Pancreas (tissue), 10 donors: Measurements from ENCODE around the gene SLC27A5. TPM values are rescaled to one million over a fixed set of nuclear protein-coding genes. Genes with fewer than 3 reads are reported as not detected.
"Not testable (repeated sequence)": the region's sequence is repeated elsewhere in the genome, so short reads cannot be mapped to it uniquely, and the experiment has no call there.

ENCODE experiments used
- ATAC-seq, 4 donors: fragments of 200-7000 bp; cut with Tn5 transposase; one replicate each; pipeline versions ENCODE4 v1.8.0 to v1.9.1; 2020; ENCODE audit warnings: mild to moderate bottlenecking in 4 of 4, moderate library complexity in 4 of 4
- DNase-seq, 6 donors: peaks; one replicate each; pipeline ENCODE4 v3.0.0-alpha.2; 2020
- FAIRE-seq: peaks from 2 replicates; lab custom pipeline; 2012; peaks lifted over from hg19 to GRCh38; lab: Jason Lieb, UNC
- H3K27ac ChIP-seq, 4 donors: fragments of 200-600 bp; sonication (generic); 1 replicate in 3 of 4; 2 replicates in 1 of 4; pipeline versions ENCODE4 v1.5.0 to v1.8.0; 2020
- H3K27me3 ChIP-seq, 4 donors: fragments of 200-600 bp; one replicate each; pipeline ENCODE4 v1.8.0; 2021
- H3K36me3 ChIP-seq, 3 donors: fragments of 200-600 bp; sonication (generic) in 1 of 3; one replicate each; pipeline versions ENCODE4 v1.5.0 to v1.8.0; 2020 to 2021
- H3K4me1 ChIP-seq, 3 donors: fragments of 200-600 bp; one replicate each; pipeline ENCODE4 v1.8.0; 2021
- H3K4me3 ChIP-seq, 4 donors: fragments of 200-600 bp; sonication (generic) in 2 of 4; one replicate each; pipeline versions ENCODE4 v1.5.0 to v1.8.0; 2020 to 2021
- H3K9me3 ChIP-seq, 4 donors: fragments of 200-600 bp; one replicate each; pipeline ENCODE4 v1.8.0; 2021
- CTCF ChIP-seq, 4 donors: fragments of 200-600 bp; sonication (generic) in 3 of 4; IDR thresholded peaks; one replicate each; pipeline versions ENCODE4 v1.5.0 to v1.8.0; 2021; ENCODE audit warnings: antibody characterized with exemption in 4 of 4
- WGBS, 2 donors: extraction: QIAGEN DNeasy Blood & Tissue Kit; methylation state at CpG; one replicate each; pipeline ENCODE4 v1.1.7; 2013; 5-methylcytosine and 5-hydroxymethylcytosine counted together
- intact Hi-C, 3 donors: fragments of 100-400 bp; cut with DNase I; formaldehyde crosslinking; loops; one replicate each; pipeline versions ENCODE4 v1.11.1 to v1.14.2; 2022
- polyA plus RNA-seq, 2 donors: library from polyadenylated mRNA; stranded (reverse); fragments of 200-250 nt; gene quantifications; one replicate each; pipeline ENCODE4 v1.2.3, GENCODE V29; 2013
- total RNA-seq, 6 donors: library from RNA; stranded (reverse); fragmentation: NEBNext Ultra II Directional in 4 of 6; extraction: Animal tissue kit (Norgen Biotek cat#: 25700) in 4 of 6; gene quantifications; one replicate each; pipeline versions ENCODE4 v1.2.1 to v1.2.4, GENCODE V29; 2021 to 2023
- donor health status: healthy with polysubstance abuse.
- donor health status: DM: no; HTN: no; CAD: no; lungs with moderate emphysema.
- donor health status: DM: no; HTN: no; CAD: no.
- donor health status: control.
- donor health status: control.
- donor health status: Bipolar disorder and iron deficiency.
- donor health status: DM: yes; HTN: yes; CAD: no.
- donor health status: DM: no; HTN: no; CAD: no.
- donor health status: DM: no; HTN: no; CAD: no.
- donor health status: DM: yes; HTN: yes; CAD: no.

The SLC27A5 gene
- total and polyA plus RNA-seq, 8 donors, result 3.0 to 15.6 (median 6.1) TPM

DNA sequence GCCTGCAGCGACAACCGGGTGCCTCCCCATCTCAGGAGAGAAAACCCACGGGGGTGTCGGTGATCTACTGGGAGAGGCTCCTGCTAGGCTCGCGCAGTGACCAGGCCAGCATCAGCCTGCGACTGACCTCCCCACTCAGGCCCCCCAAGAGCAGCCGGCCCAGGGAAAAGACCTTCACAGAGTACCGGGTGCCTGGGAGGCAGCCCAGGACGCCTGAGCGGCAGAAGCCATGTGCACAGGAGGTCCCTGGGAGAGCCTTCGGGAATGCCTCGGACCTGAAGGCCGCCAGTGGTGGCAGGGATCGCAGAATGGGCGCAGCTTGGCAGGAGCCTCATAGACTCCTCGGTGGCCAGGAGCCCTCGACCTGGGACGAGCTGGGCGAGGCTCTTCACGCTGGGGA lies 56.5 kb downstream of the SLC27A5 start:
- intact Hi-C loops, result no loop called here
- H3K27ac ChIP-seq, result no peak overlapping the region
- H3K4me3 ChIP-seq, result no peak overlapping the region
- H3K36me3 ChIP-seq, result no peaks in the 10 kb centered on the region
- no peaks in the 10 kb centered on the region for H3K9me3 ChIP-seq
- no peaks in the 10 kb centered on the region for H3K27me3 ChIP-seq
- no peak for TF ChIP-seq CTCF (IDR thresholded peaks at IDR 0.05)
- FAIRE-seq, result no peak
- ATAC-seq, result no peak
- DNase-seq, result no peak
- peaks cover 0 to 3% (median 0%) of the 10 kb centered on the region in 3 donors for H3K4me1 ChIP-seq
- WGBS, 2 donors, result 95% methylated on average over 17 to 21 of the region's 21 CpGs

GRCh38 chr19:58453743-58454142 lies 58.0 kb downstream of the SLC27A5 start:
- Histone ChIP-seq H3K9me3 (no peaks in the 10 kb centered on the region), H3K27me3 (no peaks in the 10 kb centered on the region), H3K4me1 (peaks cover 0 to 3% (median 0%) of the 10 kb centered on the region in 3 donors), H3K4me3 (no peak overlapping the region), H3K27ac (no peak overlapping the region), H3K36me3 (no peaks in the 10 kb centered on the region)
- FAIRE-seq, result no peak
- no peak for DNase-seq
- ATAC-seq, result no peak
- intact Hi-C loops, result no loop called here
- WGBS, 2 donors, result 93 to 94% methylated on average over 6 of the region's 6 CpGs
- TF ChIP-seq CTCF (IDR thresholded peaks at IDR 0.05), result no peak

GRCh38 chr19:58451358-58452101 lies 60.3 kb downstream of the SLC27A5 start, which contains the start of gene ZNF324B:
Gene ZNF324B, plus strand, starts transcription at chr19:58451622. Its CDS starts 2,080 bp downstream, at chr19:58453702.
- 0% methylated on average over 66 to 79 of the region's 79 CpGs for WGBS, 2 donors
- ATAC-seq (peak; percentile 98 to 99 (median 99)), DNase-seq (peak; percentile 94 to 99 (median 97)), FAIRE-seq (no peak)
- Histone ChIP-seq H3K27me3 (no peaks in the 10 kb centered on the region), H3K4me3 (peak within 1 kb of the TSS; percentile 69 to 99 (median 85)), H3K9me3 (no peaks in the 10 kb centered on the region), H3K4me1 (peaks cover 0 to 3% (median 0%) of the 10 kb centered on the region in 3 donors), H3K27ac (peak within 1 kb of the TSS; percentile 24 to 79 (median 56)), H3K36me3 (no peaks in the 10 kb centered on the region)
- TF ChIP-seq CTCF (IDR thresholded peaks at IDR 0.05), result no peak
- intact Hi-C loops, result no loop called here

DNA sequence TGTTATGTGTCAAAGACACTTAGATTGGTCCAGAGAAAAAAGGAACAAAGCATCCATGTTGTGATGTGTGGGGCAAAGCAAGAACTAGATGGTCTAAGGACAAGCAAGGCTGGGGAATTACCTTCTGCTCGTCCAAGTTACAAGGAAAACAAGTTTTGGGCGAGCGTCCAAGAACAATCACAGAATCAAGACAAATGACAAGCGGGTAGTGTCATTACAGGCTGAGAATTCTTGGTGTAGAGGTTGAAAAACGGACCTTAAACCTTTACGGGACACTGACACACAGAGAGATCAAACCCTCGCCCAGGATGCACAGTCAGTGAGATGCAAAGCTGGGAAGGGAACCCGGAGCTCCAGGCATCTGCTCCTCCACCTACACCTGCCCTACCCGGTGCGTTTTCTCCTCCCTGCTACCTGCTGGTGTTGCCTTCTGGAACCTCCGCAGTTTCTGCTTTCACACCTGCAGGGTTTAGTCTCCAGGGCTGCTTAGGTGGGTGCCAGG lies 60.9 kb downstream of the SLC27A5 start:
- Histone ChIP-seq H3K27ac (peak overlapping the region; percentile 24 to 79 (median 56)), H3K9me3 (no peaks in the 10 kb centered on the region), H3K4me3 (peak overlapping the region; percentile 69 to 99 (median 85)), H3K4me1 (peaks cover 0 to 3% (median 0%) of the 10 kb centered on the region in 3 donors), H3K27me3 (no peaks in the 10 kb centered on the region), H3K36me3 (no peaks in the 10 kb centered on the region)
- WGBS, 2 donors, result 1 to 2% methylated on average over 11 of the region's 11 CpGs
- TF ChIP-seq CTCF (IDR thresholded peaks at IDR 0.05), result no peak
- FAIRE-seq (no peak), DNase-seq (peak in 1 of 6 donors; percentile 51), ATAC-seq (peak; percentile 51 to 67 (median 62))
- intact Hi-C loops, result no loop called here

DNA sequence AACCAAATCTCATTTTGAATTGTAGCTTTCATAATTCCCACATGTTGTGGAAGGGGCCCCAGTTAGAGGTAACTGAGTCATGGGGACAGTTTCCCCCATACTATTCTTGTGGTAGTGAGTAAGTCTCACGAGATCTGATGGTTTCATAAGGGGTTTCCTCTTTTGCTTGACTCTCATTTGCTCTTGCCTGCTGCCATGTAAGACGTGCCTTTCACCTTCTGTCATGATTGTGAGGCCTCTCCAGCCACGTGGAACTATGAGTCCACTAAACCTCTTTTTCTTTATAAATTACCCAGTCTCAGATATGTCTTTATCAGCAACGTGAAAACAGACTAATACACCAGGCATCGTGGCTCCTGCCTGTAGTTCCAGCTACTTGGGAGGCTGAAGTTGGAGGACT lies 61.8 kb downstream of the SLC27A5 start:
- H3K36me3 ChIP-seq, FAIRE-seq, H3K27ac ChIP-seq, H3K9me3 ChIP-seq, H3K4me1 ChIP-seq, ATAC-seq, DNase-seq, H3K27me3 ChIP-seq, intact Hi-C loops, H3K4me3 ChIP-seq: not testable (repeated sequence)
- WGBS, 2 donors, result 58 to 66% methylated on average over 5 of the region's 5 CpGs

GRCh38 chr19:58448860-58449259 lies 62.9 kb downstream of the SLC27A5 start:
- H3K4me1 ChIP-seq, H3K27ac ChIP-seq, DNase-seq, H3K36me3 ChIP-seq, H3K9me3 ChIP-seq, H3K27me3 ChIP-seq, intact Hi-C loops, H3K4me3 ChIP-seq, FAIRE-seq, ATAC-seq: not testable (repeated sequence)
- WGBS, 2 donors, result 67 to 81% methylated on average over 3 of the region's 3 CpGs
